SU-DHL-6 (cell line): ENCODE measurements around the gene DEPDC4.

Source experiments
- H2AFZ ChIP-seq: fragments of 200-600 bp; sonication (generic); 2 replicates; pipeline ENCODE4 v1.6.1; 2014; ENCODE audit warnings: low read depth, mild to moderate bottlenecking, moderate library complexity, mixed read lengths, antibody characterized with exemption, low read length; ENCODE audit not compliant: severe bottlenecking
- H3F3A ChIP-seq: fragments of 200-600 bp; shearing (Covaris generic); 2 replicates; pipeline ENCODE4 v1.6.0; 2016; ENCODE audit warnings: antibody characterized with exemption, mild to moderate bottlenecking; ENCODE audit not compliant: insufficient read depth
- H3K27ac ChIP-seq: fragments of 200-600 bp; sonication (generic); 2 replicates; pipeline ENCODE4 v1.5.1; 2016; ENCODE audit warnings: low read depth, mild to moderate bottlenecking, low read length, moderate library complexity, mixed read lengths
- H3K27me3 ChIP-seq: fragments of 200-600 bp; sonication (generic), shearing (Covaris generic); 2 replicates; pipeline ENCODE4 v1.6.0; 2014; ENCODE audit warnings: mild to moderate bottlenecking, low read length
- H3K36me3 ChIP-seq: fragments of 200-600 bp; sonication (generic); 2 replicates; pipeline ENCODE4 v1.6.1; 2014; ENCODE audit warnings: mild to moderate bottlenecking, low read length, mixed read lengths
- H3K4me2 ChIP-seq: fragments of 300-600, 200-600 bp; shearing (Covaris generic), sonication (generic); 2 replicates; pipeline ENCODE4 v1.6.0; 2014; ENCODE audit warnings: low read length, low read depth, mild to moderate bottlenecking; ENCODE audit not compliant: poor library complexity, severe bottlenecking
- H3K4me3 ChIP-seq: fragments of 200-600 bp; sonication (generic); 2 replicates; pipeline ENCODE4 v1.5.1; 2014; ENCODE audit warnings: antibody characterized with exemption, low read length, mild to moderate bottlenecking, mixed read lengths; ENCODE audit not compliant: insufficient read depth, poor library complexity, severe bottlenecking
- H3K79me2 ChIP-seq: fragments of 200-600 bp; sonication (generic); 2 replicates; pipeline ENCODE4 v1.6.1; 2014; ENCODE audit warnings: mild to moderate bottlenecking, low read length, moderate library complexity; ENCODE audit not compliant: insufficient read depth
- H3K9ac ChIP-seq: fragments of 200-600 bp; sonication (generic); 2 replicates; pipeline ENCODE4 v1.7.0; 2014; ENCODE audit warnings: mild to moderate bottlenecking, low read length
- H3K9me2 ChIP-seq: fragments of 200-600 bp; sonication (generic); replicated peaks from 2 replicates; pipeline ENCODE4 v1.6.1; 2014; ENCODE audit warnings: low read length; ENCODE audit not compliant: insufficient read depth
- H3K9me3 ChIP-seq: fragments of 200-600 bp; sonication (generic); 2 replicates; pipeline ENCODE4 v1.6.1; 2014; ENCODE audit warnings: low read length, mixed read lengths; ENCODE audit not compliant: insufficient read depth
- H4K20me1 ChIP-seq: fragments of 200-600 bp; sonication (generic); 2 replicates; pipeline ENCODE4 v1.6.1; 2014; ENCODE audit warnings: low read depth, mild to moderate bottlenecking, antibody characterized with exemption, low read length, moderate library complexity, mixed read lengths
- CTCF ChIP-seq: fragments of 200-600 bp; sonication (generic); IDR thresholded peaks from one replicate; pipeline ENCODE4 v1.5.1; 2017; ENCODE audit warnings: antibody characterized with exemption, mild to moderate bottlenecking, low read length, moderate library complexity; ENCODE audit not compliant: insufficient read depth, poor library complexity, severe bottlenecking
- EZH2phosphoT487 ChIP-seq: fragments of 200-600 bp; sonication (generic), shearing (Covaris generic); conservative IDR thresholded peaks from 2 replicates; pipeline ENCODE4 v1.6.1; 2018; ENCODE audit warnings: mild to moderate bottlenecking, antibody characterized with exemption, low read length, moderate library complexity, mixed read lengths

DEPDC4 gene

GRCh38 chr12:100199347-100200149 lies 67.3 kb downstream of the DEPDC4 start:
- H3K9me3 ChIP-seq, result no peaks in the 10 kb centered on the region
- peak overlapping the region; percentile 86 for H3K4me2 ChIP-seq
- peak overlapping the region; percentile 70 for H3K9ac ChIP-seq
- H3K9me2 ChIP-seq, result no peaks in the 10 kb centered on the region
- no peaks in the 10 kb centered on the region for H4K20me1 ChIP-seq
- H3K79me2 ChIP-seq, result peaks cover 51% of the 10 kb centered on the region
- H3K4me3 ChIP-seq, result peak overlapping the region; percentile 85
- TF ChIP-seq CTCF (no peak), EZH2phosphoT487 (no peak)
- no peaks in the 10 kb centered on the region for H3K27me3 ChIP-seq
- peak overlapping the region; percentile 80 for H3K27ac ChIP-seq
- no peaks in the 10 kb centered on the region for H3K36me3 ChIP-seq
- peaks cover 8% of the 10 kb centered on the region for H3F3A ChIP-seq
- H2AFZ ChIP-seq, result peak overlapping the region; percentile 52

GRCh38 chr12:100199023-100199346 lies 67.9 kb downstream of the DEPDC4 start:
- Histone ChIP-seq H3K27ac (peak overlapping the region; percentile 80), H3K27me3 (no peaks in the 10 kb centered on the region), H3K4me2 (peak overlapping the region; percentile 86), H3K4me3 (peak overlapping the region; percentile 85), H2AFZ (peak overlapping the region; percentile 52), H3K9me3 (no peaks in the 10 kb centered on the region), H3K9me2 (no peaks in the 10 kb centered on the region), H3K36me3 (no peaks in the 10 kb centered on the region), H3F3A (peaks cover 8% of the 10 kb centered on the region), H3K9ac (peak overlapping the region; percentile 70), H3K79me2 (peaks cover 45% of the 10 kb centered on the region), H4K20me1 (no peaks in the 10 kb centered on the region)
- TF ChIP-seq CTCF, result no peak
- no peak for TF ChIP-seq EZH2phosphoT487

GRCh38 chr12:100197486-100197885 lies 69.4 kb downstream of the DEPDC4 start:
- Histone ChIP-seq H3K9ac (no peak overlapping the region), H3K9me3 (no peaks in the 10 kb centered on the region), H3K27me3 (no peaks in the 10 kb centered on the region), H4K20me1 (no peaks in the 10 kb centered on the region), H3K4me3 (no peak overlapping the region), H3K4me2 (no peak overlapping the region), H2AFZ (no peak overlapping the region), H3K79me2 (peaks cover 31% of the 10 kb centered on the region), H3F3A (peaks cover 8% of the 10 kb centered on the region), H3K36me3 (no peaks in the 10 kb centered on the region), H3K9me2 (no peaks in the 10 kb centered on the region), H3K27ac (no peak overlapping the region)
- no peak for TF ChIP-seq EZH2phosphoT487
- TF ChIP-seq CTCF, result no peak
